Measurements from ENCODE around the gene GPS1. TPM values are rescaled to one million over a fixed set of nuclear protein-coding genes. Genes with fewer than 3 reads are reported as not detected.

GPS1 gene
- total RNA-seq, 1 donor from 2014 or later = 80.3 TPM

DNA sequence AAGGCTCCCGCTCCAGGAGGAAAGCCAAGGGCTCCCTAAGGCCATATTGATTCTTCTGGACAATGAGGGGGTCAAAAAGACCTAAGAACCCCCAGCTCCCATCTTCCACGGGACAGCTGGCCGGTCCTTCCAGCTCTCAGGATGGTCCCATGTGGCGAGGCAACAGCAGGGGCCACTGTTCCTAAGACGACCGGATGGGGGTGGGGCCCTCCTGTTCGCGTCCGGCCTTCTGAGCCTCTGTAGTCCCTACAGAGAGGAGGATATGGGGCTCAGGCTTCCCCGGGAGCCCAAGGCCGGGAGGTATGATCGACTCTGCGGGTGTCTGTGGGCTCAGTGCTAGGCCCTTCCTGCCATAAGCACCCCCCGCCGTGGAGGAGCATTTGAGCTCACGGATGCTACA lies 8.2 kb upstream of the GPS1 start:
- Histone ChIP-seq H3K36me3 (peaks cover 0 to 15% of the 10 kb centered on the region in 2 donors), H3K27ac (no peak overlapping the region), H3K27me3 (no peaks in the 10 kb centered on the region), H3K4me3 (no peak overlapping the region), H3K9me3 (no peaks in the 10 kb centered on the region), H3K4me1 (no peaks in the 10 kb centered on the region)
- intact Hi-C loops (cut with DNase I) = loop anchor here (10.0 kb wide), 1 partner anchor 281 kb away; no protein-coding TSS in a partner anchor
- no peak for DNase-seq (ENCODE audit: extremely low spot score in 2 of 2)
- TF ChIP-seq POLR2A (IDR thresholded peaks at IDR 0.05) = no peak
- no peak for TF ChIP-seq POLR2AphosphoS5 (IDR thresholded peaks at IDR 0.05; ENCODE audit: insufficient read depth in 1 of 2, low read depth in 1 of 2)
- TF ChIP-seq, protein P1, sequence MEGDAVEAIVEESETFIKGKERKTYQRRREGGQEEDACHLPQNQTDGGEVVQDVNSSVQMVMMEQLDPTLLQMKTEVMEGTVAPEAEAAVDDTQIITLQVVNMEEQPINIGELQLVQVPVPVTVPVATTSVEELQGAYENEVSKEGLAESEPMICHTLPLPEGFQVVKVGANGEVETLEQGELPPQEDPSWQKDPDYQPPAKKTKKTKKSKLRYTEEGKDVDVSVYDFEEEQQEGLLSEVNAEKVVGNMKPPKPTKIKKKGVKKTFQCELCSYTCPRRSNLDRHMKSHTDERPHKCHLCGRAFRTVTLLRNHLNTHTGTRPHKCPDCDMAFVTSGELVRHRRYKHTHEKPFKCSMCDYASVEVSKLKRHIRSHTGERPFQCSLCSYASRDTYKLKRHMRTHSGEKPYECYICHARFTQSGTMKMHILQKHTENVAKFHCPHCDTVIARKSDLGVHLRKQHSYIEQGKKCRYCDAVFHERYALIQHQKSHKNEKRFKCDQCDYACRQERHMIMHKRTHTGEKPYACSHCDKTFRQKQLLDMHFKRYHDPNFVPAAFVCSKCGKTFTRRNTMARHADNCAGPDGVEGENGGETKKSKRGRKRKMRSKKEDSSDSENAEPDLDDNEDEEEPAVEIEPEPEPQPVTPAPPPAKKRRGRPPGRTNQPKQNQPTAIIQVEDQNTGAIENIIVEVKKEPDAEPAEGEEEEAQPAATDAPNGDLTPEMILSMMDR (IDR thresholded peaks at IDR 0.05) = no peak

DNA sequence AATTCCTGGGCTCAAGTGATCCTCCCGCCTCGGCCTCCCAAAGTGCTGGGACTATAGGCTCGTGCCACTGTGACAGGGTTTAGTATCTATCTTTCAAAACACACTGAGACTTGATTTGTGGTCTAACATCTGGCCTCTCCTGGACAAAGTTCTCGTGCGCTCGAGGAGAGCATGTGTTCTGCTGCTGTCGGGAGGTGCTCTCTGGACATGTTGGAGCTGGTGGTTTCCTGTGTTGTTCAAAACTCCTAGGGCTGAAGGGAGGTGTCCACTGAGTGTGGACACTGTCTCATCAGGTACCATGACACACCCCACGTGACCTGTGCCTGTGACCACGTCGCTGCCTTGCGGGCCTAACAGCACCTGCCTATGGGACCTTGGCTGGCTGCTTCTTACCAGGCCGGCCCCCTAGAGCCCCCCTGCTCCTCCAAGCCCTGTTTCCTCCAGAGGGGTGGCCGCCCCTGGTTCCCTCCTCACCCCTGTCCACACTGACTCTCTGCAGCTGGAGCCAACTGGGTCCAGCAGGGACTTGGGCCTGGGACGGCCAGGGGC lies 5.7 kb upstream of the GPS1 start:
- TF ChIP-seq POLR2AphosphoS5 (IDR thresholded peaks at IDR 0.05; ENCODE audit: insufficient read depth in 1 of 2, low read depth in 1 of 2) (no peak), POLR2A (IDR thresholded peaks at IDR 0.05) (no peak)
- TF ChIP-seq, protein P1 (IDR thresholded peaks at IDR 0.05) = no peak
- intact Hi-C loops (cut with DNase I) = loop anchor here (10.0 kb wide), 1 partner anchor 279 kb away; no protein-coding TSS in a partner anchor
- DNase-seq (ENCODE audit: extremely low spot score in 2 of 2) = no peak
- Histone ChIP-seq H3K27ac (no peak overlapping the region), H3K36me3 (peaks cover 0 to 29% of the 10 kb centered on the region in 2 donors), H3K27me3 (no peaks in the 10 kb centered on the region), H3K4me1 (peaks cover 17% of the 10 kb centered on the region), H3K4me3 (no peak overlapping the region), H3K9me3 (no peaks in the 10 kb centered on the region)

DNA sequence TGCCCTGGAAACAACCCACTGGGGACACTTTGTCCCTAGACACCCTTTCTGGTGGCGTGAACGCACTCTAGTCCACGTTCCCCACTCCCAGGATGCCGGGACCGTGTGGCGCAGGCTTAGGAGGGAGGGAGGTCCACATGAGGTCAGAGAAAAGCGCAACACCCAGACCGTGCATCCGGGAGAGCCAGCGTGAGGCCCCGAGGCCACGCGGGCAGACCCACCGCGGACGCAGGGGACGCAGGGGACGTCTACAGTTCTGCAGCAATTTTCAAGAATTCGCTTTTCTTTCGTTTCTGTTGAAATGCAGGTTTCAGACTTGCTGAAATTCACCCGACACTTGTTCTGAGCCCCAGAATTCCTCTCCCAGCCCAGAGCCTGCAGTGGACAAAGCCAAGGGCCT lies 4.8 kb upstream of the GPS1 start:
- H3K36me3 ChIP-seq = peaks cover 0 to 29% of the 10 kb centered on the region in 2 donors
- TF ChIP-seq, protein P1 (IDR thresholded peaks at IDR 0.05) = no peak
- TF ChIP-seq POLR2AphosphoS5 (IDR thresholded peaks at IDR 0.05; ENCODE audit: insufficient read depth in 1 of 2, low read depth in 1 of 2) (no peak), POLR2A (IDR thresholded peaks at IDR 0.05) (no peak)
- no peak overlapping the region for H3K4me3 ChIP-seq
- no peak for DNase-seq (ENCODE audit: extremely low spot score in 2 of 2)
- no peaks in the 10 kb centered on the region for H3K27me3 ChIP-seq
- no peak overlapping the region for H3K27ac ChIP-seq
- intact Hi-C loops (cut with DNase I) = loop anchor here (10.0 kb wide), 1 partner anchor 278 kb away; no protein-coding TSS in a partner anchor
- peaks cover 19% of the 10 kb centered on the region for H3K4me1 ChIP-seq
- no peaks in the 10 kb centered on the region for H3K9me3 ChIP-seq

- no peak for DNase-seq (ENCODE audit: extremely low spot score in 2 of 2)
- H3K27me3 ChIP-seq = no peaks in the 10 kb centered on the region
- intact Hi-C loops (cut with DNase I) = loop anchor here (10.0 kb wide), 1 partner anchor 277 kb away; no protein-coding TSS in a partner anchor
- H3K9me3 ChIP-seq = no peaks in the 10 kb centered on the region
- peaks cover 22% of the 10 kb centered on the region for H3K4me1 ChIP-seq
- no peak overlapping the region for H3K27ac ChIP-seq
- no peak overlapping the region for H3K4me3 ChIP-seq
- no peak for TF ChIP-seq POLR2A (IDR thresholded peaks at IDR 0.05)
- TF ChIP-seq, protein P1 (IDR thresholded peaks at IDR 0.05) = no peak
- TF ChIP-seq POLR2AphosphoS5 (IDR thresholded peaks at IDR 0.05; ENCODE audit: insufficient read depth in 1 of 2, low read depth in 1 of 2) = no peak
- peaks cover 0 to 29% of the 10 kb centered on the region in 2 donors for H3K36me3 ChIP-seq
Measured at GRCh38 chr17:82047379-82047778, 4.3 kb upstream of the GPS1 start.

DNA sequence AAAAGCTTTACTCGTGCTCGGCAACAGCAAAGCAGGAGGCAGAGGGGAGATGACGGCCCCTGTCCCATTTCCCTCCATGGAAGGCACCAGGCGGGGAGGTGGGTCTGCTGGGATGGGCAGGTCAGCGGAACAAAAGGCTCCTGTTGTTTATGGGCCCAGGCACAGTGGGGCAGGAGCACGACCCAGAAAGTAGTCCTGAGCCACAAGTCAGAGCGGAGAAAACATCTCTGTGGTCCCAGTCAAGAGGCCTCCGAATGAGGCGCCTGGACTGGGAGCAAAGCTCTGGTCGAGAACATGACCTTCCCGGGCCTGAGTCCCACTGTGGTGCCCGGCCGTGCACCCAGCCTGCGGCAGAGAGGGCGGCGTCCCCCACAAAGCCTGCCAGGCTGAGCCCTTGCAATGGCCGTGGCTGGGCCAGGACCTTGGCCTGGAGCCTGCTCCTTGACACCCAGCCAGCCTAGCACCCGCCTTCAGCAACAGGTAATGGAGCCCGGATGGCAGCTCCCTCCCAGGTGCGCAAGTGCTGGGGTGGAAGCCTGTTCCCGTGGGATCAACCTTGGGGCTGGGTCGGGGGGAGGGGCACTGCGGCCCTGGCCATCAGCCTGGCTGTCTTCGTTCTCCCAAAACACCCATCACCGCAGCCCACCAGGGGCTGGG lies 3.7 kb upstream of the GPS1 start:
- TF ChIP-seq POLR2AphosphoS5 (IDR thresholded peaks at IDR 0.05; ENCODE audit: insufficient read depth in 1 of 2, low read depth in 1 of 2) (no peak), POLR2A (IDR thresholded peaks at IDR 0.05) (no peak)
- TF ChIP-seq, protein P1 (IDR thresholded peaks at IDR 0.05) = no peak
- Histone ChIP-seq H3K9me3 (no peaks in the 10 kb centered on the region), H3K27me3 (no peaks in the 10 kb centered on the region), H3K4me3 (no peak overlapping the region), H3K4me1 (peaks cover 28% of the 10 kb centered on the region), H3K27ac (no peak overlapping the region), H3K36me3 (peaks cover 0 to 29% of the 10 kb centered on the region in 2 donors)
- intact Hi-C loops (cut with DNase I) = loop anchor here (10.0 kb wide), 1 partner anchor 277 kb away; no protein-coding TSS in a partner anchor
- DNase-seq (ENCODE audit: extremely low spot score in 2 of 2) = no peak

Measured in vagina (tissue), 2 donors.